ENCODE data around the gene CDCA8. TPM values are rescaled to one million over a fixed set of nuclear protein-coding genes. Genes with fewer than 3 reads are reported as not detected.

CDCA8 gene
- total RNA-seq, 2 experiments from 2014 or later: 73.6 to 78.6 TPM

DNA sequence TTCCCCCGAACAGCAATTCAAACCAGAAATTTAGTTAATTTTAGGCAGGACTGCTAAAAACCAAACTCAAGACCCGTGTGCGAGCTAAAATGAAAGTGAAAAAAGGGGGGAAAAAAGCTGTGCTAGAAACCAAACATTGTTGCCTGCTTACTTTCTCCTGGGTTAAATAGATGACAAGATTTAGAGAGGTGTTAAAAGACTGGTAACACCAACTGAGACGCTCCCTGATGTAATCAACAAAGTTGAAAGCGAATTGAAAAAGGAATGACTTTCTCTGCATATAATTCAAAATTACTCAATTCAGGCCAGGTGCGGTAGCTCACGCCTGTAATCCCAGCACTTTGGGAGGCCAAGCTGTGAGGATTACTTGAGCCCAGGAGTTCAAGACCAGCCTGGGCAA lies 6.8 kb downstream of the CDCA8 start:
- H3K36me3 Mint-ChIP-seq (ENCODE audit: low read depth): peaks cover 65% of the 10 kb centered on the region
- CTCF ChIA-PET: interaction anchor here (0.7 to 1.1 kb wide), 2 partner anchors 10 to 22 kb away, joined by 3 to 4 read pairs; no protein-coding TSS in a partner anchor
- H3K9me3 Mint-ChIP-seq: no peaks in the 10 kb centered on the region
- H3K27ac Mint-ChIP-seq: peak overlapping the region; percentile 43
- peaks cover 9% of the 10 kb centered on the region for H3K4me1 Mint-ChIP-seq (ENCODE audit: low read depth)
- no peak overlapping the region for H3K4me3 Mint-ChIP-seq
- DNase-seq: no peak
- no peaks in the 10 kb centered on the region for H3K27me3 Mint-ChIP-seq (ENCODE audit: low read depth)
- intact Hi-C loops (cut with micrococcal nuclease): loop anchor here (10.0 kb wide), 1 partner anchor 1496 kb away; no protein-coding TSS in a partner anchor

GRCh38 chr1:37701051-37701450 lies 8.7 kb downstream of the CDCA8 start:
- Mint-ChIP-seq H3K27me3 (ENCODE audit: low read depth) (no peaks in the 10 kb centered on the region), H3K4me3 (no peak overlapping the region), H3K9me3 (no peaks in the 10 kb centered on the region), H3K36me3 (ENCODE audit: low read depth) (peaks cover 62% of the 10 kb centered on the region), H3K27ac (no peak overlapping the region), H3K4me1 (ENCODE audit: low read depth) (peaks cover 9% of the 10 kb centered on the region)
- DNase-seq: no peak
- CTCF ChIA-PET: no interaction called here
- intact Hi-C loops (cut with micrococcal nuclease): no loop called here

- CTCF ChIA-PET: no interaction called here
- Mint-ChIP-seq H3K27ac (no peak overlapping the region), H3K9me3 (no peaks in the 10 kb centered on the region), H3K36me3 (ENCODE audit: low read depth) (peaks cover 74% of the 10 kb centered on the region), H3K27me3 (ENCODE audit: low read depth) (no peaks in the 10 kb centered on the region), H3K4me3 (no peak overlapping the region), H3K4me1 (ENCODE audit: low read depth) (peaks cover 9% of the 10 kb centered on the region)
- DNase-seq: no peak
- intact Hi-C loops (cut with micrococcal nuclease): no loop called here
Observed at GRCh38 chr1:37703061-37703460, 10.7 kb downstream of the CDCA8 start.

- peaks cover 80% of the 10 kb centered on the region for H3K36me3 Mint-ChIP-seq (ENCODE audit: low read depth)
- no peak for DNase-seq
- H3K27me3 Mint-ChIP-seq (ENCODE audit: low read depth): no peaks in the 10 kb centered on the region
- CTCF ChIA-PET: no interaction called here
- intact Hi-C loops (cut with micrococcal nuclease): no loop called here
- H3K9me3 Mint-ChIP-seq: no peaks in the 10 kb centered on the region
- H3K4me3 Mint-ChIP-seq: no peak overlapping the region
- H3K4me1 Mint-ChIP-seq (ENCODE audit: low read depth): no peaks in the 10 kb centered on the region
- no peak overlapping the region for H3K27ac Mint-ChIP-seq
Observed at GRCh38 chr1:37704966-37705365, 12.7 kb downstream of the CDCA8 start.

- H3K36me3 Mint-ChIP-seq (ENCODE audit: low read depth): peaks cover 75% of the 10 kb centered on the region
- intact Hi-C loops (cut with micrococcal nuclease): no loop called here
- H3K27ac Mint-ChIP-seq: no peak overlapping the region
- H3K4me3 Mint-ChIP-seq: no peak overlapping the region
- no peaks in the 10 kb centered on the region for H3K9me3 Mint-ChIP-seq
- CTCF ChIA-PET: no interaction called here
- H3K27me3 Mint-ChIP-seq (ENCODE audit: low read depth): no peaks in the 10 kb centered on the region
- no peaks in the 10 kb centered on the region for H3K4me1 Mint-ChIP-seq (ENCODE audit: low read depth)
- no peak for DNase-seq
Observed at GRCh38 chr1:37705399-37705798, 13.1 kb downstream of the CDCA8 start.

DNA sequence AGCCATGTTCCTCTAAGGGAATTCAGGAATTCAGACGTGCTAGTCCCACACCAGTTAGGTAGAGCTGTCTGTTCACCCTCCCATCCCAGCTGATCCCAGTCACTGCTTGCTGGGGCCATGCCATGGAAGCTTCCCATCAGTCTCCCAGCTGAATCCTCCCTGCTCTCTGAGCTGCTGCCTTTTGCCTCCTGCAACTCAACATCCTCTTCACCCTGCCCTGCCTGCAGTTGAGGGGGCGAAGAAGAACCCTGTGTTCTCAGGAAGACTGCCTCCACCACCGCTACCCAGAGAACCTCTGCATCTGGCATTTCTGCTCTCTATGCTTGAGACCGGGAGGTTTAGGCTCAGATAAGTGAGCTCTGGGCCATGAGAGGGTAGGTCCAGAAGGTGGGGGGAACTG lies 16.2 kb downstream of the CDCA8 start:
- CTCF ChIA-PET: interaction anchor here (0.6 kb wide), 1 partner anchor 1085 kb away, joined by 3 read pairs; no protein-coding TSS in a partner anchor
- peaks cover 48% of the 10 kb centered on the region for H3K36me3 Mint-ChIP-seq (ENCODE audit: low read depth)

GRCh38 chr1:37714226-37714625 lies 21.9 kb downstream of the CDCA8 start:
- peaks cover 7% of the 10 kb centered on the region for H3K36me3 Mint-ChIP-seq (ENCODE audit: low read depth)
- no peaks in the 10 kb centered on the region for H3K9me3 Mint-ChIP-seq
- no peaks in the 10 kb centered on the region for H3K27me3 Mint-ChIP-seq (ENCODE audit: low read depth)
- no peak overlapping the region for H3K4me3 Mint-ChIP-seq
- H3K4me1 Mint-ChIP-seq (ENCODE audit: low read depth): no peaks in the 10 kb centered on the region
- intact Hi-C loops (cut with micrococcal nuclease): no loop called here
- no peak overlapping the region for H3K27ac Mint-ChIP-seq
- DNase-seq: no peak
- CTCF ChIA-PET: no interaction called here

More for the DNA sequence above, 16.2 kb downstream of the CDCA8 start:
- Mint-ChIP-seq H3K27ac (no peak overlapping the region), H3K4me1 (ENCODE audit: low read depth) (no peaks in the 10 kb centered on the region), H3K9me3 (no peaks in the 10 kb centered on the region), H3K27me3 (ENCODE audit: low read depth) (no peaks in the 10 kb centered on the region), H3K4me3 (no peak overlapping the region)
- intact Hi-C loops (cut with micrococcal nuclease): no loop called here
- no peak for DNase-seq

GRCh38 chr1:37714689-37715088 lies 22.4 kb downstream of the CDCA8 start:
- Mint-ChIP-seq H3K27me3 (ENCODE audit: low read depth) (no peaks in the 10 kb centered on the region), H3K27ac (no peak overlapping the region), H3K9me3 (no peaks in the 10 kb centered on the region), H3K4me1 (ENCODE audit: low read depth) (no peaks in the 10 kb centered on the region), H3K4me3 (no peak overlapping the region), H3K36me3 (ENCODE audit: low read depth) (peaks cover 2% of the 10 kb centered on the region)
- DNase-seq: no peak
- intact Hi-C loops (cut with micrococcal nuclease): no loop called here
- CTCF ChIA-PET: no interaction called here

- no peaks in the 10 kb centered on the region for H3K27me3 Mint-ChIP-seq (ENCODE audit: low read depth)
- CTCF ChIA-PET: no interaction called here
- no peak overlapping the region for H3K4me3 Mint-ChIP-seq
- intact Hi-C loops (cut with micrococcal nuclease): no loop called here
- no peaks in the 10 kb centered on the region for H3K9me3 Mint-ChIP-seq
- no peak for DNase-seq
- H3K4me1 Mint-ChIP-seq (ENCODE audit: low read depth): no peaks in the 10 kb centered on the region
- no peak overlapping the region for H3K27ac Mint-ChIP-seq
- H3K36me3 Mint-ChIP-seq (ENCODE audit: low read depth): no peaks in the 10 kb centered on the region
Observed at GRCh38 chr1:37716321-37716720, 24.0 kb downstream of the CDCA8 start.

DNA sequence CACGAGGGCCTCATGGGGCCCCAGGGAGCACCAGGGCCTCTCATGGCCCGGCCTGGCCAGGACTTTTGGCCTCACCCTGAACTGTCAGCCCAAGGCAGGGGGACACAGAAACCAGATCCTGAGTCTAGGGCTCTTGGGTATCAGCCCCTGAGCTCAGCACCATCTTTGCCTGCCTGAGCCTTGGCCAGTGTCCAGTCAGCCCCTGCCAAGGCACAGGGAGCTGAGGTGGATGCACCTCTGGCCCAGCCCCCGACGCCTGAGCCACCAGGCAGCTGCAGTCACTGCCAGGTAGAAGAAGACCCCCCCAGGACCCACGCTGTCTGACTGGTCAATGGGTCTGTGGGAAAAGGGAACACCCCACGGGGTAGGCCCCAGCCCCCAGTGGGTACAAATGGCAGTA lies 25.3 kb downstream of the CDCA8 start:
- CTCF ChIA-PET: no interaction called here
- Mint-ChIP-seq H3K36me3 (ENCODE audit: low read depth) (no peaks in the 10 kb centered on the region), H3K9me3 (no peaks in the 10 kb centered on the region), H3K4me3 (no peak overlapping the region), H3K27me3 (ENCODE audit: low read depth) (no peaks in the 10 kb centered on the region), H3K27ac (no peak overlapping the region), H3K4me1 (ENCODE audit: low read depth) (no peaks in the 10 kb centered on the region)
- intact Hi-C loops (cut with micrococcal nuclease): no loop called here
- no peak for DNase-seq

GRCh38 chr1:37718181-37718900 lies 26.0 kb downstream of the CDCA8 start:
- Mint-ChIP-seq H3K27me3 (ENCODE audit: low read depth) (no peaks in the 10 kb centered on the region), H3K36me3 (ENCODE audit: low read depth) (no peaks in the 10 kb centered on the region), H3K27ac (no peak overlapping the region), H3K9me3 (no peaks in the 10 kb centered on the region), H3K4me1 (ENCODE audit: low read depth) (no peaks in the 10 kb centered on the region), H3K4me3 (no peak overlapping the region)
- CTCF ChIA-PET: no interaction called here
- DNase-seq: no peak
- intact Hi-C loops (cut with micrococcal nuclease): no loop called here

- Mint-ChIP-seq H3K4me1 (ENCODE audit: low read depth) (no peaks in the 10 kb centered on the region), H3K4me3 (no peak overlapping the region), H3K27ac (no peak overlapping the region), H3K36me3 (ENCODE audit: low read depth) (no peaks in the 10 kb centered on the region), H3K27me3 (ENCODE audit: low read depth) (peaks cover 2% of the 10 kb centered on the region), H3K9me3 (no peaks in the 10 kb centered on the region)
- DNase-seq: no peak
- intact Hi-C loops (cut with micrococcal nuclease): no loop called here
- CTCF ChIA-PET: no interaction called here
Observed at GRCh38 chr1:37718901-37719571, 26.7 kb downstream of the CDCA8 start.

DNA sequence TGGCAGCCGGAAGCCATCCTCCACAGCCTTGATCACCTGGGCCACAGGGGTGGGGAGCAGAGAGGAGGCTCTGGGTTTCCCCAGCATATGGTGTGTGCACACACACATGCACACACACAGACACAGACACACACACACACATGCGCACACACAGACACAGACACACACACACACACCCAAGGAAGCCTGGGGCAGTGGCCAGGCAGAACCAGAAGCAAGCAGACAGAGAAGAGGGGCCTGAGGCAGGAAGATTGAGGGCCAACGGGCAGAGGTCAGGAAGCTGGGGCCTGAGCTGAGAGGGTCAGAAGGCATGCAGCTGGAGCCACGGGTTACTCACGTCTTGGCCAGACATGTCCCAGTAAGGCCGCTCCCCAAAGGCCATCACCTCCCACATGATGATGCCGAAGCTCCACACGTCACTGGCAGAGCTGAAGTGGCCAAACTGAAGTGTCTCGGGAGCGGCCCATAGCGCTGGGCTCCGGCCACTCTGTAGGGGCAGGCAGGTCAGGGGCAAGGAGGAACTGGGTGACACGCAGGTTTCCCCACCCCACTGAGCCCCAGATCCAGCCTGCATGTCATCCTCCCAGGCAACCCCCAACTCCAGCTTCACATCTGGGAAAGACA lies 27.4 kb downstream of the CDCA8 start:
- Mint-ChIP-seq H3K9me3 (no peaks in the 10 kb centered on the region), H3K36me3 (ENCODE audit: low read depth) (no peaks in the 10 kb centered on the region), H3K27me3 (ENCODE audit: low read depth) (peaks cover 5% of the 10 kb centered on the region), H3K4me3 (no peak overlapping the region), H3K27ac (no peak overlapping the region), H3K4me1 (ENCODE audit: low read depth) (no peaks in the 10 kb centered on the region)
- intact Hi-C loops (cut with micrococcal nuclease): no loop called here
- CTCF ChIA-PET: interaction anchor here (0.6 kb wide), 1 partner anchor 13 kb away, joined by 3 read pairs; no protein-coding TSS in a partner anchor
- no peak for DNase-seq
